HG03575 (cell line): ENCODE data around the gene ZNF581.

ENCODE experiments used
- ATAC-seq: cut with Tn5 transposase; IDR thresholded peaks from one replicate; pipeline ENCODE4 v1.9.1; 2021; ENCODE audit not compliant: unreplicated experiment, insufficient number of reproducible peaks, low FRiP score; ENCODE audit errors: extremely low read depth

ZNF581 gene

DNA sequence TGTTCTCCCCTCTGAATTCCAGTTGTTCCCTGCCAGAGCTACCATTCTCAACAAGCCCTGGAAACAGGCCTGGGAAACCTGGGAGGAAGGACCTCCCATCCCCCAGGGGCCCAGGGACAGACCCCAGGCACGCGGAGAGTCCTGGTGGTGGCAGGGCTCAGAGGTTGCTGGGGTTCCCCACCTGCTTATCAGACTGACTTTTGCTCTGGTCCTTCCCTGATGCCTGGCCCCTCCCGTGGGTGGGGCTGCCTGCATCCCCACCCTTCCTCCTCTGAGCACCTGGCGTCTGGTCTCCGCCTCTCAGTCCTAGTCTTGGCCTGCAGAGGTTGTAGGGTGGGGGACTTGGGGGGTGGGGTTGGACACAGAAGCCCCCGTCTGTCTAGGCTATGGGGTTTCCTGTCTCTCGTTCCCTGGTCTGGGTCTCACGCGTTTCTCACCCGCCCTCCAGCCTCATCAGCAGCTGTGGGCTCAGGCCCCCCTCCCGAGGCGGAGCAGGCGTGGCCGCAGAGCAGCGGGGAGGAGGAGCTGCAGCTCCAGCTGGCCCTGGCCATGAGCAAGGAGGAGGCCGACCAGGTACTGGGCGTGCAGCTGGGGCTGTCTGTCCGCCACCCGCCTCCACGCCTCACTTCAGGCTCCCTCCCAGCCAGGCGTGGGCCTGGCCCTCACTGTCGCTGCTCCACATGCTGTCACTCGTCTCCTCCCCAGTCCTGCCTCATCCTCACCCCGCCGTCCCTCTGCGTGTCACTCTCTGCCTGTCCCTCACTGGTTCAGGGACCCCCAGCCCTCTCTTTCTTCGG lies 45.2 kb downstream of the ZNF581 start:
- no peak for ATAC-seq

DNA sequence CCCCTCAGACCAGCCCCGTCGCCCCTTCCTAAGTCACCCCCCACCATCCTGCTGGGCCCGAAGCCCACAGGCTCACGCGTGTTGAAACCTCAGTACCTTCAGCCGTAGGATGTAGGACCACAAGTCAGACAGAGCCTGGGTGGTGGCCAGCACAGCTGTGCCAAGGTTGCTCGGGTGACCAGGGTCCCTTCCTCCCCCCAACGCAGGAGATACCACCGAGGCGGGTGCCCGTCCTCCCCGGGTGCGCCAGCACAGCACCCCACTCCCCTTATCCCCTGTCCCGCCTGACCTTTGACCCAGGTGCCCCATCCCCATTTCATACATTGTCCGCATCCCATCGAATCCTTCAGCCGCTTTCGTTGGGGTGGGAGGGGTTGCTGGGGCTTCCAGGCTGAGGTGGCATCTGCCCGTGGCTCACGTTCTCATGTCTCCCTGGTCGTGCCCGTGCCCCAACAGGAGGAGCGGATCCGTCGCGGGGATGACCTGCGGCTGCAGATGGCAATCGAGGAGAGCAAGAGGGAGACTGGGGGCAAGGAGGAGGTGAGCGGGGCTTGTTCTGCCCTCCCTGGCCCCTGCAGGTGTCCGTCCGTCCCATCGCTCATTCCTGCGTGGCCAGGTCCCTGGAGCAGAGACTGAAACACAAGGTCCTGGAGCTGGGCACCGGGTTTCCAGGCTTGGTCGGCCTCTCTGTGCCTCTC lies 46.1 kb downstream of the ZNF581 start:
- ATAC-seq = no peak

DNA sequence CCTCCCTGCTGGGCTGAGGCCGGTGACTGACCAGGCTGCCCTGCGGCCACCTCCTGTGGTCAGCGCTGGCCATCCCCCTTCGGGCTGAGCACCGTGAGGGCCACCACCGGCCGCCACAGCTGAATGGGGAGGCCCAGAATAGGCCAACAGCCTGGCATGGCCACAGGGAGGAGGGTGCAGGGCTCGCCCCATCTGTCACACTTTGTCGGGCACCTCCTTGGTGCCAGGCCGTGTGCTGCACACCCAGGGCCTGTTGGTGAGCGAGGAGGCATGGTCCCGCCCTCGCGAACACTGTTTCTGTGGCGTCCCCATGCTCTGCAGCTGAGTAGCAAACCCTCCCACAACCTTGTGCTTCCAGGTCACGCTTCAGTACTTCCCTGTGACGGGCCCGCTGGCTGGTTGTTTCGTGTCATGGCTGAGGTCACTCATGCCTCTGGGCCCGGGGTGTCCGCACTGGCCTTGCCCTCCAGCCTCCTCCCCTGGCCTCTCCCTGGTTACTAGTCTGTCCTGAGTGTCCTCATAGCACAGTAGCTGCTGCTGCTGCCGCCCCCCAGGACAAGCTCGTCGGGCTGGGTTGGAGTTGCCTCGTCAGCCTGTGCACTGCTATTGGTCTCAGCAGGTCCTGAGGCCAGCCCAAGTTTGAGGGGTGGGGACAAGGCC lies 46.8 kb downstream of the ZNF581 start:
- ATAC-seq = no peak

DNA sequence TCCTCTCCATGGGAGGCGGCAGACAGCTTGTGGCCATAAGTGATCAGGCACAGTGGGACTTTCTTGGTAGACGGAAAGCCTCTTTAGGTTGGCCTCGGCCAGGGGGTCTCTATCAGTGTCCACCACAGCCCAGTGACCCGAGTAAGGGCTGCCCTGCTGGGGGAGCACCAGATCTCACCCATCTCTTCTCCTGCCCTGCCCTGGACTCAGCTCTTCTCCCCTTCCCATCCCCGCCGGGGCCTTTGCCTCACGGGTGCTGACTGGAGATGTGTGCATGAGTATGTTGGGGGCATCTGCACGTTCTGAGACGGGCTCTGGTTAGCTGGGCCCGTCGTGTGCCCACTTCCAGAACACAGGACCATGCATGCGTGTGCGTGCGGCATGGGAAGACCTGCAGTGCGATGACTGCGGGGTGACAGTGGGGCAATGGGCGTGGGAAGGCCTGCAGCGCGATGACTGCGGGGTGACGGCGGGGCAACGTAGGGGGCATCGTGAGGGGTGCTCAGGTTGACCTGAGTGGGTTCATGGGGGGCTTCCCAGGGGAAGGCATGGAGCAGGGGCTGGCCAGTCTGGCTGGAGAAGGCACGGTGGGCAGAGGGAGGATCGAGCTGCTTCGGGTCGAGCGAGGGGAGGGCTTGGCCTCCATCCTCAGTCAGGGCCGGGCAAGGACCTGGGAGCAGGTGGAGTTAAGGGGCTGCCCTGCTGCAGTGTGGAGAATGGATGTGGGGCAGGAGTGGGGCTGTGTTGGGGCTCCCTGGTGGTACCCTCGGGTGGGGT lies 47.5 kb downstream of the ZNF581 start:
- ATAC-seq = no peak

DNA sequence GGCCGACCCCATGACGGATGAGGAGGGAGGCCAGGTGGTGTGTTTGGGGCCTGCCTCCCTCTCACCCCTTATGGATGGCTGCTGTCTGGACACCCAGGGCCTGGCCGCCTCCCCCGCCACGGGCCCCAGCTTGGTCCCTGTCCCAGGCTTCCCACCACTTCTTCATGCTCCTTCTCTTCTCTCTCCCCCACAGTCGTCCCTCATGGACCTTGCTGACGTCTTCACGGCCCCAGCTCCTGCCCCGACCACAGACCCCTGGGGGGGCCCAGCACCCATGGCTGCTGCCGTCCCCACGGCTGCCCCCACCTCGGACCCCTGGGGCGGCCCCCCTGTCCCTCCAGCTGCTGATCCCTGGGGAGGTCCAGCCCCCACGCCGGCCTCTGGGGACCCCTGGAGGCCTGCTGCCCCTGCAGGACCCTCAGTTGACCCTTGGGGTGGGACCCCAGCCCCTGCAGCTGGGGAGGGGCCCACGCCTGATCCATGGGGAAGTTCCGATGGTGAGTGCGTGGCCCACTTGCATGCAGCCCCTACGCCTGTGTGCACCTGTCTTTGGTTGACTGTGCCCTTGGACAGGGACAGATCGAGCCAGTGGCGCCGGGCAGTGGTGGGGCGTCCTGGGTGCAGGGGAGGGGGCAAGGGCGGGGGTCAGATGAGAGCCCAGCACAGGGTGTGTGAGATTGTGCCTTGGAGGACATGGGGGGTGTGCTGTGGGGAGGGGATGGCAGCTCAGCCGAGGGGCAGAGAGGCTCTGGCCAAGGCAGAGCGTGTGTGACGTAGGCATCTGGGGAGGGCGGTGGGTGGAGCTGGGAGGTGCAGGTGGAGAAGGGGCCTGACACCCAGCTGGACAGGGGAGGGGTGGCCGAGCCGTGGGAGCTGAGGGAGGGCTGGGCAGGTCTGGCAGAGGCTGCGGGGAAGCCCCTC lies 48.4 kb downstream of the ZNF581 start:
- ATAC-seq = no peak

DNA sequence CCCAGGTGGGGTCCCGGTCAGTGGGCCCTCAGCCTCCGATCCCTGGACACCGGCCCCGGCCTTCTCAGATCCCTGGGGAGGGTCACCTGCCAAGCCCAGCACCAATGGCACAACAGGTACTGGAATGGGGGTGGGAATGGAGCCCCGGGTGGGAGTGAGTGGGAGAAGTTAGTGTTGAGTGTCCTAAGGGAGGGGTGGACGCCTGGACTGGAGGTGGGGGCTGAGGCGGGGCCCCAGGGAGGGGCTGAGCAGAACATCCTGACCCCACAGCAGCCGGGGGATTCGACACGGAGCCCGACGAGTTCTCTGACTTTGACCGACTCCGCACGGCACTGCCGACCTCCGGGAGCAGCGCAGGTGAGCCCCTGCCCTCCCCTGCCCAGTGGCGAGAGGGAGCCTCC lies 49.2 kb downstream of the ZNF581 start:
- ATAC-seq = no peak

DNA sequence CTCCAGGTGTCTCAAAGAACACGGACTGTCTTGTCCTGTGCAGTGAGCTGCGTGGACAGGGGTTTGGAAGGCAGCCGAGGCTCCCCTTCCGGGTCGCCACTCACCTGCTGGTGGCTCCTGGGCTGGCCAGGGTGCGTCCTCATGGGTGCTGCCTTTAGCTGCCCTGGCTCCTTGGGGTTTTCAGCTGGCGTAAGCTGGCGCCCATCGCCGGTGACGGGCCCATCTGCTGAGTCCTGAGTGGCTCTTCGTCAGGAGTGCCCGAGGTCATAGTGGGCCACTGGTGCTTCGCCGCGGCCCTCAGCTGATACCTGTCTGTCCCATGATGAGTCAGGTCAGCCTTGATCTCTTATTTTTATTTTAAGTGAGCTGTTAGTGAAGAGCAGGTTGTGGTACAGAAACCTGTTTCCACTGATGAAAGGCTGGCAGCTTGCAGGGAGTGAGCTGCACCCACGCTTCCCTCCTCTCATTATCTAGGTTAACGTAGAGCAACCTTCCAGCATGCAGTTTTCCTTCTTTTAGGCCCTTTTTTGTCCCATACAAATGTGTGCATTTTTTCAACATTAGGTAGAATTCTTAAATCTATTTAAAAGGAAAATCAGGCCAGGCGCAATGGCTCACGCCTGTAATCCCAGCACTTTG lies 50.0 kb downstream of the ZNF581 start:
- ATAC-seq = no peak

DNA sequence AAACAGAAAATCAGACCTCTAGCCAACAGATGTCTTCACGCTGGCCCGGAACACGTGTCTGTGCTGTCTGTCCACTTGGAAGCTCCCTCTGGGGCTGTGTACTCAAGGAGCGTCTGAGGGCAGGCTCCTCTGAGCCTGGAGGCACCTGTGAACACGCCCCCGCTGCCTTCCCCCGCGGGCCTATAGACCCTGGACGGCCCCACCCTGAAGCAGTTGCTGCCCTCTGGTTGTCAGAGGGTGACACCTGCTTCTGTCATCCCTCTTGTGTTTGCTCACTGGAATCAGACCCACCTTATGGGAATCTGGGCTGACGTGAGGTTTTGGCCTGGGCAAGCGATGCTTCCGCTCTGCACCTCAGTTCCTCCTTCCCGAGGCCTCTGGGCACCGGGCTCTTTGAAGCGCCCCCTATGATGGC lies 50.8 kb downstream of the ZNF581 start:
- no peak for ATAC-seq

DNA sequence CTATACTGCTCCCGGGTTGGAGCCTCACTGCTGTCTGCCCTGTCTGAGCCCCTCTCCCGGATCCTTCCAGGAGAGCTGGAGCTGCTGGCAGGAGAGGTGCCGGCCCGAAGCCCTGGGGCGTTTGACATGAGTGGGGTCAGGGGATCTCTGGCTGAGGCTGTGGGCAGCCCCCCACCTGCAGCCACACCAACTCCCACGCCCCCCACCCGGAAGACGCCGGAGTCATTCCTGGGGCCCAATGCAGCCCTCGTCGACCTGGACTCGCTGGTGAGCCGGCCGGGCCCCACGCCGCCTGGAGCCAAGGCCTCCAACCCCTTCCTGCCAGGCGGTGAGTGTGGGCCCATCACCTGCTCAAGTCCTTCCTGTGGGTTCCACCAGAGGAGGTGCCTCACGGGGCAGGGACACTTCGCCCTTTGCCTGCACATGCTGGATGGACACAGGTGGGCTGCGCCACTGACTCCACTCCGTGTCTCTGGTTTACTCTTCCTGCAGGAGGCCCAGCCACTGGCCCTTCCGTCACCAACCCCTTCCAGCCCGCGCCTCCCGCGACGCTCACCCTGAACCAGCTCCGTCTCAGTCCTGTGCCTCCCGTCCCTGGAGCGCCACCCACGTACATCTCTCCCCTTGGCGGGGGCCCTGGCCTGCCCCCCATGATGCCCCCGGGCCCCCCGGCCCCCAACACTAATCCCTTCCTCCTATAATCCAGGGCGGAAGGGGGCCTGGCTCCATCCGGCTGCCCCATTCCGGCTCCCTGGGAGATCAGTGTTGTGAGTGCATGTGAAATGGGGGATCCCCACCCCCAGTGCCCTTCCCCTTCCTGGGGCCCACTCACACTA lies 51.4 kb downstream of the ZNF581 start:
- ATAC-seq = no peak
